HG02981 (cell line): ENCODE data around the gene ETFBKMT.
"Not testable (repeated sequence)": the region's sequence is repeated elsewhere in the genome, so short reads cannot be mapped to it uniquely, and the experiment has no call there.

Experiments
- ATAC-seq: cut with Tn5 transposase; IDR thresholded peaks from one replicate; pipeline ENCODE4 v1.9.1; 2021; ENCODE audit warnings: mild to moderate bottlenecking, moderate library complexity; ENCODE audit not compliant: unreplicated experiment

ETFBKMT gene

DNA sequence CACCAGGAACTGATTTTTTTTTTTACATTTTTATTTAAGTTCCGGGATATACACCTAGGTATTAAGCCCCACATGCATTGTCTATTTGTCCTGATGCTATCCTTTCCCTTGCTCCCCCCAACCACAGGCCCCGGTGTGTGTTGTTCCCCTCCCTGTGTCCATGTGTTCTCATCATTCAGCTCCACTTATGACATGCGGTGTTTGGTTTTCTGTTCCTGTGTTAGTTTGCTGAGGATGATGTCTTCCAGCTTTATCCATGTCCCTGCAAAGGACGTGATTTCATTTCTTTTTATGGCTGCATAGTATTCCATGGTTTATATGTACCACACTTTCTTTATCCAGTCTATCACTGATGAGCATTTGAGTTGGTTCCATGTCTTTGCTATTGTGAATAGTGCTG, 57.5 kb downstream of the ETFBKMT start:
- ATAC-seq: not testable (repeated sequence)

DNA sequence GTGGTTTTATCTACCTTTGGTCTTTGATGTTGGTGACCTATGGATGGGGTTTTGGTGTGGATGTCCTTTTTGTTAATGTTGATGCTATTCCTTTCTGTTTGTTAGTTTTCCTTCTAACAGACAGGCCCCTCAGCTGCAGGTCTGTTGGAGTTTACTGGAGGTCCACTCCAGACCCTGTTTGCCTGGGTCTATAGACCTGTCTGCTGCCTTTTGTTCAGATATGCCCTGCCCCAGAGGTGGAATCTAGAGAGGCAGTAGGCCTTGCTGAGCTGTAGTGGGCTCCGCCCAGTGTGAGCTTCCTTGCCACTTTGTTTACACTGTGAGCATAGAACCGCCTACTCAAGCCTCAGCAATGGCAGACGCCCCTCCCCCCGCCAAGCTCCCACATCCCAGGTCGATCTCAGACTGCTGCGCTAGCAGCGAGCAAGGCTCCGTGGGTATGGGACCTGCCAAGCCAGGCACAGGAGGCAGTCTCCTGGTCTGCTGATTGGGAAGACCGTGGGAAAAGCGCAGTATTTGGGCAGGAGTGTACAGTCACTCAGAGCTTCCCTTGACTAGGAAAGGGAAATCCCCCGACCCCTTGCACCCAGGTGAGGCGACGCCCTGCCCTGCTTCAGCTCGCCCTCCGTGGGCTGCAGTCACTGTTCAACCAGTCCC, 59.2 kb downstream of the ETFBKMT start:
- not testable (repeated sequence) for ATAC-seq

DNA sequence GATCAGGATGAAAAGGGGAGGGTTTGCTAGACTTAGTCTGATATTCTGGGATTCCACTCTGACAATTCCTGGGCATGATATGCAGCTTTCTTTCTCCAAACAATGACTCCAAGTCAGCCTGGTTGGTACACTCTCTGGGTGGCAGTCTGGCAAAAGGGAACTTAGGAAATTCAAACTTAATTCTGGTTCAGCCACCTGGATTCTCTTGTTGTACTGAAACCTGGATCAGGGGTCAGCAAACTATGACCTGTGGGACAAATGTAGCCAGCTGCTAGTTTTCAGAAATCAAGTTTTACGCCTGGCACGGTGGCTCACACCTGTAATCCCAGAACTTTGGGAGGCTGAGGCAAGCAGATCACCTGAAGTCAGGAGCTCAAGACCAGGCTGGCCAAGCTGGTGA, 63.1 kb downstream of the ETFBKMT start:
- no peak for ATAC-seq
